Lower leg skin (tissue), 3 donors: ENCODE results near the gene RHO.

Experiments used
- POLR2A ChIP-seq, 2 donors: fragments of 450-650 bp; IDR thresholded peaks; one replicate each; pipeline ENCODE4 v1.6.1; 2016 to 2017; ENCODE audit warnings: antibody characterized with exemption in 2 of 2, mild to moderate bottlenecking in 1 of 2, moderate library complexity in 1 of 2
- TF ChIP-seq, protein P1 (sequence below), 3 donors: fragments of 450-650 bp; IDR thresholded peaks; one replicate each; pipeline ENCODE4 v1.5.1; 2016; ENCODE audit warnings: antibody characterized with exemption in 3 of 3, mild to moderate bottlenecking in 3 of 3, moderate library complexity in 2 of 3

DNA sequence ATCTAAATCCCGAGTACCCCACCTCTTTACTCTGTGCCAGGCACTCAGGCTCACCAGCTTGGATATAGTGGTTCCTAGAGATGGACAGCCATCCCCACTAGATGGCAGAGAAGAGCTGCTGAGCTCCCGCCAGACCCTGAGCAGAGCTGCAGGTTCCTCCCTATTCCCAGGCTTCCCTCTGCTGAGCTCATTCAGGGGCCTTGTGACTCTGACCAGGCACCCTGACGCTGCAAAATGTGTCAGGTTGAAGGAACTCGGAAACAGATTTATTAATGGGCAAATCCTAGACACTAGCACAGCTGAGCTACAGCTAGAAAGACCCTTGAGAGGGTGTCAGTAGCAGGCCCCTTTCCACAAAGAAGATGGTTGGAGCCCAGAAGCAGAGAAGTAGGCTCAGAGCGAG, 38.2 kb upstream of the RHO start:
- TF ChIP-seq, protein P1, sequence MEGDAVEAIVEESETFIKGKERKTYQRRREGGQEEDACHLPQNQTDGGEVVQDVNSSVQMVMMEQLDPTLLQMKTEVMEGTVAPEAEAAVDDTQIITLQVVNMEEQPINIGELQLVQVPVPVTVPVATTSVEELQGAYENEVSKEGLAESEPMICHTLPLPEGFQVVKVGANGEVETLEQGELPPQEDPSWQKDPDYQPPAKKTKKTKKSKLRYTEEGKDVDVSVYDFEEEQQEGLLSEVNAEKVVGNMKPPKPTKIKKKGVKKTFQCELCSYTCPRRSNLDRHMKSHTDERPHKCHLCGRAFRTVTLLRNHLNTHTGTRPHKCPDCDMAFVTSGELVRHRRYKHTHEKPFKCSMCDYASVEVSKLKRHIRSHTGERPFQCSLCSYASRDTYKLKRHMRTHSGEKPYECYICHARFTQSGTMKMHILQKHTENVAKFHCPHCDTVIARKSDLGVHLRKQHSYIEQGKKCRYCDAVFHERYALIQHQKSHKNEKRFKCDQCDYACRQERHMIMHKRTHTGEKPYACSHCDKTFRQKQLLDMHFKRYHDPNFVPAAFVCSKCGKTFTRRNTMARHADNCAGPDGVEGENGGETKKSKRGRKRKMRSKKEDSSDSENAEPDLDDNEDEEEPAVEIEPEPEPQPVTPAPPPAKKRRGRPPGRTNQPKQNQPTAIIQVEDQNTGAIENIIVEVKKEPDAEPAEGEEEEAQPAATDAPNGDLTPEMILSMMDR (IDR thresholded peaks at IDR 0.05): peak in 1 of 3 donors; percentile 90
- TF ChIP-seq POLR2A (IDR thresholded peaks at IDR 0.05): no peak
